Stimulated activated CD4-positive, alpha-beta T cell treated with anti-CD3 and anti-CD28 coated beads, Interleukin-12 subunit alpha, Interleukin-12 subunit beta, amount 100 ng/mL, for 48 hours (primary cell): ENCODE data around the gene GIGYF2.
A peak's percentile ranks its signal among the peaks of the same experiment; 100 is the strongest.
"Not testable (repeated sequence)": the region's sequence is repeated elsewhere in the genome, so short reads cannot be mapped to it uniquely, and the experiment has no call there.

Source experiments
- DNase-seq, 3 donors: peaks; one replicate each; pipeline ENCODE4 v3.0.0-alpha.2; 2020; ENCODE audit warnings: low read depth in 2 of 3, low spot score in 1 of 3

Gene GIGYF2

DNA sequence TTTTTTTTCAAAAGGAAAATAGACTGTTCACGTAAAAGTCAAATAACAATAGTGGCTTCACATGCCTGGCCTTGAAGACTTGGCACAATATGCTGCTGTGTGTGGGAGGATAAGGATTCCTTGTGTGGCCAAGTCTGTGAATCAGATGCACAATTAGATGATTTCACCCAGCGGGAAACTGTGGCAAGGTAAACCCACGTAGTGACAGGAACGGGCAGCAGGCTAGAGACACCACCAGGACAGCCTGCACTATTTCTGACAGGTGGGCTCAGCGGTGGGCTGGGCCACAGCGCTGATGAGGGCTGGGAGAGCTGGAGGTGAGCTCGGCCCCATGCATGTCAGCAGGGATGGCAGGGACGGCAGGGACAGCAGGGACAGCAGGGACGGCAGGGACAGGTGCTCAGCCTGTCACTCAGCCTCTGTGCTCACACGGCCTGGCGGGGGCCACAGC lies 194.5 kb downstream of the GIGYF2 start:
- DNase-seq: no peak

GRCh38 chr2:232892221-232892620 lies 195.1 kb downstream of the GIGYF2 start:
- DNase-seq: no peak

DNA sequence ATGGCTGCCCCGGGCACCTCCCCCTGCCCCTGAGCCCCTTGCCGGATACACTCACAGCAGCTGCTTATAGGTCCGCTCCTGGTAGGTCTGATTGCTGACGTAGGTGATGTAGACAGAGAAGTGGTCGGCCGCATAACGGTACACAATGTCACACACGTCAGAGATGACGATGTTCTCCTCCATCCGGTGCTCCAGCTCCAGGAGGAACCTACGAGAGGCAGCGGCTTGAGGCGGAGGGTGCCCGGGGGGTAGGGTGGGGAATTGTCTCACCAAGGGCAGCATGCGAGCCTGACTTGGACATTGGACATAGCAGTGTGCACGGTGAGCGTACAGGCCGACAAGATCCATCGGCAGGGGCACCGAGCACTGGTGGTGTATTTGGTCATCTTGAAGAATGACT lies 195.7 kb downstream of the GIGYF2 start:
- no peak for DNase-seq

GRCh38 chr2:232893834-232894233 lies 196.7 kb downstream of the GIGYF2 start:
- DNase-seq: no peak

GRCh38 chr2:232894251-232894650 lies 197.1 kb downstream of the GIGYF2 start:
- no peak for DNase-seq

DNA sequence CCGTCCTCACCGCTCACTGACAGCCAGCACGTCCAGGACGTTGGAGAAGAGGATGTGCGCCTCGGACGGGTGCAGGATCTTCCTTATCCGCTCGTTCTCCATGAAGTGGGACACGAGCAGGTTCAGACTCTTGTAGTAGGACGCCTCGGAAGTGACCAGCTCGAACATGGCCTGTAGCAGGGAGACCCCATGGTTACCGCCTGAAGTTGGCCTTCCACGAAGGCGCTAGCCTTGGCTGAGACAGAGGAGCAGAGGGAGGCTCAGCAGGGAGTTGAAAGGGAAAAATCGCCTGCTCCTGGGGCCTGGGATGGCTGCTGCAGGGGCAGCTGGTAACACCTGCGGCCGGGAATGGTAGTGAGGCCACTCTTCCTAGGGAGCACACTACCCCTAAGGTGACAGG lies 197.6 kb downstream of the GIGYF2 start:
- DNase-seq: no peak

DNA sequence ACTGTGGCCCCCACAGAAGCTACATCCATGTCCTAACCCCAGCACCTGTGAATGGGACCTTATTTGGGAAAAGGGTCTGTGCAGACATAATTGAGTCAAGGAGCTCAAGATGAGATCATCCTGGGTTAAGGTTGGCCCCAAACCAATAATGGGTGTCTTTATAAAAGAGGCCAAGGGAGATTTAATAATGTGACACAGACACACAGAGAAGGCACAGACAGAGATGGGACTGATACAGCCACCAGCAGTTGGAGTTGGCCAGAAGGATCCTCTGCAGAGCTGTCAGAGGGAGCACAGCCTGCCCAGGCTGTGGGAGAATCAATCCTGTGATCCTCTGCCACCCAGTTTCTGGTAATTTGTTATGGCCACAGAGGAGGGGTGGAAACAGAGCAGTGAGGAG lies 199.0 kb downstream of the GIGYF2 start:
- DNase-seq: no peak

- no peak for DNase-seq
Observed at GRCh38 chr2:232896720-232897597, 199.8 kb downstream of the GIGYF2 start.

GRCh38 chr2:232897598-232898408 lies 200.7 kb downstream of the GIGYF2 start:
- DNase-seq: peak; percentile 42 to 66 (median 50)

DNA sequence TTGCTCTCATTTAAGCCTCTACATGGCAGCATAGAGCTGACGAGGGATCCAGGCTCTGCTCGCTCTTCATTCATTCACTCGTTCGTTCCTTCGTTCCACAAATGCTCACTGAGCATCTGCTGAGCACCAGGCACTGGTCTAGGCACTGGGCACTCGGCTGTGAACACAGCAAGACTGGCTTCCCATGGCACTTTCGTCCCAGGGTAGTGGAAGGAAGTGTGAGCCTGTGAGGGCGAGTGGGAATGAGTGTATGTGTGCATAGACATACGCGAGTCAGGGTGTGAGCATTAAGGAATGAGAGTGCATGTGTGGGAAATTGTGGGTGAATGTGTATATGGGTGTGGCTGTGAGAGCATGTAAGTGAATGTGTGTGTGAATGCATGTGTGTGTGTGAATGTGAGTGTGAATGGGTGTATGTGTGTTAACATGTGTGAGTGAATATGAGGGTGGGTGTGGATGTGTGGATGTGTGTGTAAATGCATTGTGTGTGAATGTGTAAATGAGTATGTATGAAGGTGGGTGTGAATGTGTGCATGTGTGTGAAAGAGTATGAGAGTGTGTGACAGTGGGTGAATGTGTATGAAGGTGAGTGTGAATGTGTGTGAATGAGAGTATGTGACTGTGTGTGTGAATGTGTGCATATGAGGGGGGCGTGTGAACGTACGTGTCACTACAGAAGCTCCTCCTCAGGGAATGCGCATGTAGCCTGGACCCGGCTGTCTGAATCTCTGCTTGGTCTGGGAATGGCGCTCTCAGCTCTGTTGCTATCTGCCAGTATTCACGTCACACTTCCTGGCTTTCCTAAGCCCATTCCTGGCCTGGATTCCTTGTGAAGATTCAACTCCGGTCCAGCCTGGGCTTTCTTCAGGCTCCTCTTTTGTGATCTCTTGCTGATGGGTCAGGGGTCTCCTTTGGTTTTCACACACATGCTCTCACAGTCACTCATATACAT lies 201.7 kb downstream of the GIGYF2 start:
- no peak for DNase-seq

DNA sequence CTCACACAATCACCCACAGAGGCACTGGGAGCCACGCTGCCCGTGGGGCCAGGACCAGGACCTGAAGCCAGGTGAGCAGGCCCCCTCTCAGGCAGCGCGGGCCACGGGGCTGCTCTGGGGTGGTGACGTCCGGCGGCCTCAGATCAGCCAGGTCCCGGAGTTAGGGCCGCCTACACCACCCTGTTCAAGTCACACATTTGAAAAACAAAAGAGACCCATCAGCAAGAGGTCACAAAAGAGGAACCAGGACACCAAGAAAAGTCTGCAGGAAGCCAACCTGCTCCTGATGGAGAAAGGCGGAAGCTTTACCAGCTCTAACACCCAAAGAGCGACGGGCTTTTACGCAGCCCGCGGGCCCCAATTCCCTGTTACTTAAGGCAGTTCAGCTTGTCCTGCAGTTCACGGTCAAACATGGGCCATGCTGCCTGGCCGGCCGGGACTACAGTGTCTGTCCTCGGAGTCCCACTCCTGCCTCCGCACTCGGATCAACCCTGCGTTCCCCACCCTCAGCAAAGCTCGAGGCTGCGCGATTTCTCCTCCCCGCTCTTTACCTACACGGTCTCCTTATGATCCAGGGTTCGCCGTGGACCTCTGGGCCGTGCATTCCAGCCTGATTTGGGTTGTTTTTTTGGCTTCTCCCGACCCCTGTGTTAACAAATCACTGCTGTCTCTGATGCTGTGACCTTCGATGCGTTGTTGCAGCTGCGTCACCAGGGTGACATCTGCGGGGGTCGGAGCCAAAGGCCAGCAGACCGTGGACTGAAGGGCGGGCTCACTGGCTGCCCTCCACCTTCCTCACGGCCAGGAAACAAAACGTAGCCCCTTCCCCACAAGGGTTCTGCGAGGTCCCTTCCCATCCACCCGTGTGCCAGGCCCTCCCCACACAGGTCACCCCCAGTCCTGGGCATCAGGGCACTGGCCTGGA lies 203.9 kb downstream of the GIGYF2 start:
- no peak for DNase-seq

DNA sequence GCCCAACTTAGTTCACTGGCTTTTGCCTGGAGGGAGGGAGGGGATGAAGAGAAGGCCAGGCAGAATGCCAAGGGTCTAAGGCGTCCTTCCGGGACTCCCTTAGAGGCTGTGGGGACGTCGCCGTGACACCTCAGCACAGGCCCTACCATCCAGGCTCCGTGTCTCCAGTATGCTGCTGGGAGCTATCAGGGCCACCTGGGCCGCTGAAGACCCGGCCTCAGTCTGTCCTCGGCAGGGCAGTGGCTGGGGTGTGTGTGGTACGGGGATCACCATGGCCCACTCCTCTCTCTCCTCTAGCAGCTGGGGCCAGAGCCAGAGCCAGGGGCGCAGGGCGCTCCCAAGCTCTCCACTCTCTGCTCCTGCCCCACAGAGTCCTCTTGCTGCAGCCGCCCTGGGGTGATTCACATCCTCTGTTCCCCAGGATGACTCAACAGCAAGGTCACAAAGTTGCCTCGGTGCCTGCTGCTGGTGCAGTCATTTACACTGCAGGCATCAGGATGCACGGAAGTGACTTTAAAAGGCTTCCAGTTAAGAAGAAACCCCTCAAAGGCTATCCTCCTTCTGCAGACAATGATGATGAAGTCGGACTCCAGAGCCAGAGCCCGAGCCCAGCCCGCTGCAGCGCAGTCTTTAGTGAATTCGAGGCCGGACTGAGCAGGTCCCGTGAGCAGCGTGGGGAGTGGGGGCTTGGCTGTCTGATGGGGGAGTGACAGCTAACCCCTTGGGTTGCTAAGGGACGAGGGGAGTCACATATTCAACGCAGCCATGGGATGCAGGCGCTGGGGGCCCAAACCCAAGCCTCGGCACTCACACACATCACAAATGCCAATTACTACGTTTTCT lies 204.8 kb downstream of the GIGYF2 start:
- peak in 2 of 3 donors; percentile 25 to 42 for DNase-seq

DNA sequence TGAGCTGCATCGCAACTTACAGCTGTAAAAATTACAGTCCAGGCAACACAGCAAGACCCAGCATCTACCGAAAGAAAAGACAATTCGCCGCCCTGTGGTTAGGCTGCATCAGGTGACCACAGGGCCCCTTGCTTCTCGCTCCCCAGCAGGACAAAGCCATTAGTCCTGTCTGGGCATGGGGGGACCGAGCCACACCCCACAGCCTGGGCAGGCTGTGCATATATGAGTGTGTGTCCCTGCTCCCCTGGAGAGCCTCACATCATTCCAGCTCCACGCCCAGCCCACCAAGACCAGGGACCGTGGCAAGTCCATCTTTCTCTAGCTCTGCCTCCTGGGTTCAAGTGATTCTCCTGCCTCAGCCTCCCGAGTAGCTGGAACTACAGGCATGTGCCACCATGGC lies 206.9 kb downstream of the GIGYF2 start:
- no peak for DNase-seq

DNA sequence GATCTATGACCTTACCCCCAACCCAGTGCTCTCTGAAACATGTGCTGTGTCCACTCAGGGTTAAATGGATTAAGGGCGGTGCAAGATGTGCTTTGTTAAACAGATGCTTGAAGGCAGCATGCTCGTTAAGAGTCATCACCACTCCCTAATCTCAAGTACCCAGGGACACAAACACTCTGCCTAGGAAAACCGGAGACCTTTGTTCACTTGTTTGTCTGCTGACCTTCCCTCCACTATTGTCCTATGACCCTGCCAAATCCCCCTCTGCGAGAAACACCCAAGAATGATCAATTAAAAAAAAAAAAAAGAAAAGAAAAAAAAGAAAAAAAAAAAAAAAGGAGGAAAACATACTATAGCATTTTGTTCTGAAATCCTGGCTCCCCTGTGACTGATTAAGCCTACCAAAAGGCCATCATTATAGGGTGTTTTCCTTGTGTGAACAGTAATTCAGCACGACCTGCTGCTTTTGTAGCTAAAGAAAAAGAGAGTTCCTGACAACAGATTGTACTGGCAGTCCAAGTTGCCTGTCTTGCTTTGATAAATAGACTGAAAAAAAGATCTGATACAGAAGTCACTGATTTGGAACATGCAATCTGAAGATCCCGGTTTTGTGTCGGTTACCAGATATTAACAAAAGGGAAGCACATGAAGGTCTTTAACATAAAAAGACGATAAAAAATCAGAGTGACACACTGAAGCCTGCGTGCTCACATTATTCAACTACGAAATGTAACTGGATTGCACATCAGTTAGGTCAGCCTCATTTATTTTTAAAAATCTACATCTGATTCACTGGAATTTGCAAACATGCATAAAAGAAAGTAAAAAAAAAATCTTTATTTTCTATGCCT lies 210.0 kb downstream of the GIGYF2 start:
- DNase-seq: not testable (repeated sequence)

GRCh38 chr2:232907718-232908085 lies 210.6 kb downstream of the GIGYF2 start:
- DNase-seq: not testable (repeated sequence)

- DNase-seq: no peak
Observed at GRCh38 chr2:232908695-232909094, 211.6 kb downstream of the GIGYF2 start.
